Stimulated activated CD4-positive, alpha-beta T cell treated with anti-CD3 and anti-CD28 coated beads, Interleukin-2, amount 100 ng/mL, for 4 hours (primary cell): Measurements from ENCODE around the gene SNAP25.

Experiments used
- DNase-seq: peaks from one replicate; pipeline ENCODE4 v3.0.0-alpha.2; 2020; ENCODE audit warnings: low read depth

The SNAP25 gene

GRCh38 chr20:10218536-10219451 is at the start of gene SNAP25:
SNAP25 (plus strand) TSS chr20:10218830; CDS start chr20:10275492, 56,662 bp downstream.
- DNase-seq = peak; percentile 10

GRCh38 chr20:10169752-10170151 is 48.9 kb upstream of the SNAP25 start:
- no peak for DNase-seq

GRCh38 chr20:10170261-10170660 is 48.4 kb upstream of the SNAP25 start:
- DNase-seq = no peak

- peak; percentile 9 for DNase-seq
Observed at GRCh38 chr20:10171864-10172751, 46.5 kb upstream of the SNAP25 start.

GRCh38 chr20:10172998-10173655 is 45.5 kb upstream of the SNAP25 start:
- DNase-seq = no peak

- no peak for DNase-seq
Observed at GRCh38 chr20:10174400-10174799, 44.2 kb upstream of the SNAP25 start.

- DNase-seq = no peak
Observed at GRCh38 chr20:10177326-10177725, 41.3 kb upstream of the SNAP25 start.

- no peak for DNase-seq
Observed at GRCh38 chr20:10178091-10178490, 40.5 kb upstream of the SNAP25 start.

GRCh38 chr20:10178727-10179313 is 39.8 kb upstream of the SNAP25 start:
- DNase-seq = no peak

- DNase-seq = no peak
Observed at GRCh38 chr20:10179574-10180298, 38.9 kb upstream of the SNAP25 start.

GRCh38 chr20:10180651-10181235 is 37.9 kb upstream of the SNAP25 start:
- no peak for DNase-seq

- no peak for DNase-seq
Observed at GRCh38 chr20:10185741-10186558, 32.7 kb upstream of the SNAP25 start.

- no peak for DNase-seq
Observed at GRCh38 chr20:10190456-10190855, 28.2 kb upstream of the SNAP25 start.

GRCh38 chr20:10192171-10192570 is 26.5 kb upstream of the SNAP25 start:
- no peak for DNase-seq

- DNase-seq = no peak
Observed at GRCh38 chr20:10194166-10194565, 24.5 kb upstream of the SNAP25 start.

GRCh38 chr20:10200330-10200729 is 18.3 kb upstream of the SNAP25 start:
- DNase-seq = no peak

GRCh38 chr20:10201321-10201870 is 17.2 kb upstream of the SNAP25 start:
- DNase-seq = no peak

- no peak for DNase-seq
Observed at GRCh38 chr20:10209091-10209490, 9.5 kb upstream of the SNAP25 start.

- no peak for DNase-seq
Observed at GRCh38 chr20:10213526-10213925, 5.1 kb upstream of the SNAP25 start.
